G401.6 (cell line): ENCODE results near the gene DSCAM.
"Not testable (repeated sequence)": the region's sequence is repeated elsewhere in the genome, so short reads cannot be mapped to it uniquely, and the experiment has no call there.

ENCODE experiments used
- FAIRE-seq: peaks from 2 replicates; lab custom pipeline; 2012; peaks lifted over from hg19 to GRCh38; lab: Jason Lieb, UNC

The DSCAM gene

DNA sequence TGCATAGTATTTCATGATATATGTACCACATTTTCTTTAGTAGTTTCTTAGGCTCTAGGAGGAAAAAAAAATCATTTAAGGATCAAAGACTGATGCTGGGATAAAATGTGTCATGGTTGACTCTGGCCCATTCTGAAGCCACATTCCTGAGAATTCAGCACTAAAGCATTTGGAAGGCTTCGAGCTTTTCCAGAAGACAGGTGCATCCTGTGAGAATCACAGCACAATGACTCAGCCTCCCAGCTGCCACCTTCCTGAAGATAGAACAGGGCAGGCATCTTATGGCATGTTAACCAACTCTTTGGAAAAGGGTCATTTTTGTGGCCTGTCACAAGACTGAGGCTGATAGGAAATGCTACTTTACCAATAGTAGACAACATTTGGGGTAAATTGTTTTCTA, 619.9 kb downstream of the DSCAM start:
- FAIRE-seq = no peak

- FAIRE-seq = no peak
Measured at GRCh38 chr21:40215941-40216340, 631.0 kb downstream of the DSCAM start.

DNA sequence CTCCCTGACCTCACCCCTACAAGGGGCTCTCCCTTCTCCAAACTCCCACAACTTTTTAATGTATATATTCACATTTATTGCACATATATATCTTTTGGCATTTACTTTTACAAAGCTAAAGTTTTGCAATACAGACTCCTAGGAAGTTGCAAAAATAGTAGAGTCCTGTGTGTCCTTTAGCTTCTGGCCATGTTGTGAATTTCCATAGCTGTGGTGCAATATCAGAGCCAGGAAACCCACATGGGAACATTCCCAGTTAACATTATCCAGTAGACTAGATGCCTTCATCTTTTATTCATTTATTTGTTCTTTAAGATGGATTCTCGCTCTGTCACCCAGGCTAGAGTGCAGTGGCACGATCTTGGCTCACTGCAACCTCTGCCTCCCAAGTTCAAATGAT, 636.7 kb downstream of the DSCAM start:
- FAIRE-seq = no peak

GRCh38 chr21:40208948-40209345, 638.0 kb downstream of the DSCAM start:
- no peak for FAIRE-seq

DNA sequence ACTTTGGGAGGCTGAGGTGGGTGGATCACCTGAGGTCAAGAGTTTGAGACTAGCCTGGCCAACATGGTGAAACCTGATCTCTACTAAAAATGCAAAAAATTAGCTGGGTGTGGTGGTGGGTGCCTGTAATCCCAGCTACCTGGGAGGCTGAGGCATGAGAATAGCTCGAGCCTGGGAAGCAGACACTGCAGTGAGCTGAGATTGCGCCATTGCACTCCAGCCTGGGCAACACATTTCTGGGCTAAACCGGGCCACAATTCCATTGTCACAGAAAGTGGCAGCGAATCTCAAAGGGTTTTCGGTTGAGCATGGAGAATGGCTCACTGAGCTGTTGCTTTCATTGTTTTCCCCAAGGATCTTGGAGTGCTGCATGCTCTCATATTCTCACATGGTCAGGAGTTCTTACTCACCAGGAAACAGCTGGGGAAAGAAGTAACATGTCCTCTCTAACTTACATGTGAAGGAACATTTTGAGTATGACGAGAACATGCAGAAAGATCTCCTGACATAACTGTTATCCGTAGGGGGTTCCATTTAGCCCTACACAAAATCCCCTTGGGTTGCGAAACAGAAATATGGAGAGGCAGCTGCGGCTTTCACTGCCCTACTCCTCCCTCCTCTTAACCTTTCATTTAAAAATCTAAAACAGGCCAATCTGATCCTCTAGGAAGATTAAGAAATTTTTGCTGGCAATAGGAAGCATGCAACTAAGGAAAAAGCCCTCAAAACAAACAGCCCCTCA, 638.6 kb downstream of the DSCAM start:
- no peak for FAIRE-seq

DNA sequence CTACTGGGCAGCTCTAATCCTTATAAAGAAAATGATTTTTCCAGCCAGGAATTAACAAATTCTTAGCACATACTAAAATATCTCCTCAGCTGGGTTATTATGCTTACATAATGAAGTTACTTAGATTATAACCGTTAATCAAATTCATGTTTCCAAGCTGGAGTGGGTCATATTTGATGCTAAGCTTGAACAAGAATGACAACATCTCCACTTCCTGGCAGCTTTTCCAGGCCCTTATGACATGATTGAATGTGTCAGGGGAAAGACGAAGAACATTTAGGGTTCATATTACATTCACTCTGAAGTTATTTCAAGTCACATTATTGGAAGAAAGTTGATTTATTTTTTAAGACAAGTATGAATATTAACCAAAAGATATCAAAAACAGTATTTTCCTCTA, 646.0 kb downstream of the DSCAM start:
- no peak for FAIRE-seq

GRCh38 chr21:40200126-40200525, 646.8 kb downstream of the DSCAM start:
- no peak for FAIRE-seq

DNA sequence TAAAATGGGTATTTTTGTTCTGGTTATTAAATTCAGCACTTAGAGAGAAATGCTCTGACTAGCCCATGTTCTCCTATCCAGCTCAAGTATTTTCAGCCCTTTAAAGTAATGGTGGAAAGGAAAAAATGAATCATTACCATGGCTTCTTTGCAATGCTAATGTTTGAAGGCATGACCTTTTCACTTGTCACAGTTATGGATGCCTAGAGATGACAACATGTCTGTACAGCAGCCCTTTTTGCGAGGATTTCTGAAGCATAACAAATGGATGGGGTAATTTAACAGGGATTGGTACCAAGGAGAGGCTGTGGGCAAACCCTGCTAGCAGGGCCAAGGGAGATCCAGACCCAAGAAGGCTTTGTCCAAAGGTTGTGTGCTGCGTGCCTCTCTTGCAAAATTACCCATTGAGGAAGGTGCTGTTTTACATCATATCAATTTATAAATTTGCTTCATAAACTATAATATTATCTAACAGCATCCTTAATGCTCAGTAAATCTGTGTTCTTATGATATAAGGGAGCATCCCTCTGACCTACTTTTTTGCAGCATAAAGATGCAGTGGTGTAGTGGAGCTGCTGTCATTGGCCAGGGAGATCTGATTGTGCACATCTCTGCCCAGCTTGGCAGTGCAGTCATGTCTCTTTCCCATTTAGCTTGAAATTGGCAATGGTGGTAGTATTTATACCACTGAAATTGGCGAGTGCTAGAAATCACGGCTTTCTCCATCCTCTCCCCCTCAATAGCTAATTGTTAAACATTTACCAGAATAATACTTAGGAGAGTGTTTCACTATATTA, 652.6 kb downstream of the DSCAM start:
- no peak for FAIRE-seq

- no peak for FAIRE-seq
Measured at GRCh38 chr21:40191616-40192015, 655.3 kb downstream of the DSCAM start.

- no peak for FAIRE-seq
Measured at GRCh38 chr21:40191196-40191595, 655.8 kb downstream of the DSCAM start.

DNA sequence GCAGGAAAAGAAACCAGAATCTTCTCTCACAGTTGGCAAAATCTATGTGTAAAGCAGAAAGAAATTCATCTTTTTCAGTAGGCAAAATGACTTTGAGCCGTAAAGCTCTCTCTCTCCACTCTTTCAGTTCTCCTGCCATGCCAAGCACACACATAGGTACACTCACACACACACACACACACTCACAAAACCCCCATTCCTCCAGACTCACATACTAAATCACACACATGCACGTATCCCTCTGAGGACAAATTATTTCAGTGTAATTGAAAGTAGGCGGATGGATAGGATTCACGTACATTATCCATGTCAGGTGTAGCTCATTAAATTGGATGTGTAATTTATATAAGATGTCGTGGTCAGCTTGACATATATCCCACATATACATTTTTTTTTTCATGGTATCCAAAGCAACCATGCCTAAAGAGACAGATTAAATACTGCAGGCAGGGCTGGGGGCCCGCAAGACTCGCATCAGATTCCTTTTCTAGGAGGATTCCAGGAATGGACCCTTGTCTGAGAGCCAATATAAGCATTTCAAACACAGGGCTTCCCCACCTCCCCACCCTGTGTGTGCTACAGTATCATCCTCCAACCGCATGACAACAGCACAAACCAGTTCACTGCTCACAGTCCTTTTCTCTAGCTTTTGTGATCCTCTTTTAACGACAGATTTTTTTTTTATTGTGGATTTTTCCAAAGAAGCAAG, 658.9 kb downstream of the DSCAM start:
- FAIRE-seq = no peak

DNA sequence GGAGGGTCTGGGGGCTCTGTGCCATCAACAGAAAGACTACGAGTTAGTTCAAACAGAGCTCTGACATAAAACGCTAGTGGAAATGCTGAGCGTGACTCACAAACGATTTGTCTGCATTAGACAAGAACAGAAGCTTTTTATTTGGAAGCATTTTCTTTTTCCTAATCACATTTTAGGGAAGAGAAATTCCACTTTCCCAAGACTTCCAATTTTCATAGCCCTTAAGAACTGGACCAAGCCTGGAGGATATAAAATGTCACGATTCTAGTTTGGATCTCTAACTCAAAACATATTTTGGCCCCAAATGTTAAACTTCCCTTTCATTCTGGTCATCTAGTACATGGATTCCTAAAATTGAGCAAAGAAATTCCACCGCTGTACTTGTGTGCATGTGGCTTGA, 659.7 kb downstream of the DSCAM start:
- FAIRE-seq = no peak

- FAIRE-seq = no peak
Measured at GRCh38 chr21:40186045-40186444, 660.9 kb downstream of the DSCAM start.

DNA sequence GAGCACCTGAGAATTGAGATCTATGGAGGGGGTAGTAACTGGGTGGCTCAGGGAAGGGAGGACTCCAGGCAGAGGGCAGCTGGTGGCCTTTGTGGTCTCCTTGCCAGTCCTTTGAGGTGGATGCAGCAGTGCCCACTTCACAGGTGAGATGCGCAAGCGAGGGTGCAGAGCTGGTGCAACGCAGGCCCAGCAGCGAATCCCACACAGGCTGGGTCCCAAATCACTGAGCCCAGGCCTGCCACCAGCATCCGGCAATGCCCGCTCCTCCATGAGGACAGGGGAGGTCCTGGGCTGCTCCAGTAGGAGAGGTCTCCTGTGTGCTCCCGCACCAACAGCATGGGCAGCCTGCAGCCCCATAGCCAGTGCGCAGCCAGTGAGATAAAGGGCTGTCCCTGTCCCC, 661.8 kb downstream of the DSCAM start:
- no peak for FAIRE-seq

DNA sequence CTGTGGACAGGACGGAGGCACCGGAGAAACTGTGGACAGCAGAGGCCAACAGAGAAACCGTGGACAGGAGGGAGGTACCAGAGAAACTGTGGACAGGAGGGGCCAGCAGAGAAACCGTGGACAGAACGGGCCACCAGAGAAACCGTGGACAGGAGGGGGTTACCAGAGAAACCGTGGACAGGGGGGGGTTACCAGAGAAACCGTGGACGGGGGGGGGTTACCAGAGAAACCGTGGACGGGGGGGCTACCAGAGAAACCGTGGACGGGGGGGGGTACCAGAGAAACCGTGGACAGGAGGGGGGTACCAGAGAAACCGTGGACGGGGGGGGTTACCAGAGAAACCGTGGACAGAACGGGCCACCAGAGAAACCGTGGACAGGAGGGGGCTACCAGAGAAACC, 664.5 kb downstream of the DSCAM start:
- not testable (repeated sequence) for FAIRE-seq

DNA sequence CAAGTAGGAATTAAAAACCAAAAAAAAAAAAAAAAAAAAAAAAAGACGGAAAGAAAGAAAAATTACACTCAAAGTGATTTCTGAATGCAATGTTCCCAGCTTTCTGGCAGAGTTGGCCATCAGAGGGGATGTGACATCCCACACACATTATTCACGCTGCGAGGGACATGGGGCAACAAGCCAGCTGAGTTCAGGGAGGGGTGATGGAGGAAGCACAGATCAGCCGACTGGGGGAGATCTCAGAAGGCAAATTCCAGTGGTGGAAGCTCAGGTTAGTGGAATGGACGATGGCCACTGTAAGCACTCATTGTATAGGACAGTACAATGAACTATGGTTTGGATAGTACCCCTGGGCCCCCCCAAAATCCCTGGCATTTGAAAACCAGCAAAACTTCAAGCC, 667.8 kb downstream of the DSCAM start:
- no peak for FAIRE-seq

GRCh38 chr21:40178726-40179125, 668.2 kb downstream of the DSCAM start:
- no peak for FAIRE-seq

DNA sequence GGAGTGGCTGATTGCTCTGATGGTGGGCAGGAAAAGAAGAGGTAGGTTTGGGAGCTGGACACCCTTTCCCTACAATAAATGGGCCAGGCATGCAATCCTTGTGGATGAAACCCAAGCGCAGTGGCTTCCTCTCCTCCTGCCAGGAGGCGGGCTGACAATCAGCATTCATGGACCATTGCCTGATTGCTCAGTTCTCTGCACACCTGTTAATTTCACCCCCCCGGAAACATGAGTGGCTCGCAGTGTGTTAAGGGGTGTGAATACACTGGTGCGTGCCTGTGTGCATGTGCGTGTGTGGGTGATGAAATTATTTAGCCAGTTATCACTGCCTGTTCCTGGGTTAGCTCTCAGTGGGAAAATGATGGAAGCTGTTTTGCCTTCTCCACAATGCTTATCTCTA, 669.0 kb downstream of the DSCAM start:
- no peak for FAIRE-seq

GRCh38 chr21:40176724-40177123, 670.2 kb downstream of the DSCAM start:
- FAIRE-seq = no peak

DNA sequence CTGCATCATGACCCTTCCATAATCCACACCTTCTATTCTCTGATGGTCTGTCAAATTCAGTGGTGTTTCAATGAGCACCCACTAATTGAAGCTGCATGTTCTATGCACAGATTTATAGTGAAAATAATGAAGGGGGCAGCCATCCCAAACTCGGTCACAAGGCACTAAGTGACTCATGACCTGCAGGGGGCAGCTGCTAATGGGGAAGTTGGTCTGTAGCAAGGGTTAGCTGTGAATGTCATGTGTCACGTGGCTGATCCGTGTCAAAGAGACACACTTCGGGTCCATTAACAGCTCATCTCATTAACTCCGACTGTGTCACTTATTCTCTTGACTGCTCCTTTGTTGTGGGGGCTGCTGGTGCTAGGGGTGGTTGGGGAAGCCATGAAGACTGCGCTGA, 673.1 kb downstream of the DSCAM start:
- no peak for FAIRE-seq

GRCh38 chr21:40169971-40170370, 677.0 kb downstream of the DSCAM start:
- no peak for FAIRE-seq

DNA sequence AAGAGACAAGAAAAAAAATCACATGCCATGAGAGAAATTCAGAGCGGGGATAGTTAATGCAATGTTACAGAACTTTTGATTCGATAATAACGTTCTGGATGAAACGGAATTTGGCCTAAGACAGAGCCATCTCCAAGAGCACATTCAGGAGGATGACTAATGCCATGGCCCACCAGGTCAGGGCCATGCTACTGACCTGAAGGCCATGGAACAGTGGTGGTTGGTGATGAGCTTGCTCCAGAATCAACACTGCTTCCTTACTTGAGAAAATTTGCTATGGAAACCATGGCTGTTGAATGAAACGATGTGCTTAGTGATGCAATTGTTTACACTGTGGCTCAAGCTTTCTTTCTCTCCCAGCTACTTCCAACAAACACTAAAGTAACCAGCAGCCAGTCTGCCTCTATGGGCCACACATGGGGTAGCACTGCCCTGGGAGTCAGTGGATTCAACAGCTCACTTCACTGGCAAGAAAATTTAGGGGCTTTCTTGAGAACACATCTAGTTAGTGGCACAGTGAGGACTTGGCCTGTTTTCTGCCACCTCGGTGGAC, 680.6 kb downstream of the DSCAM start:
- FAIRE-seq = no peak

DNA sequence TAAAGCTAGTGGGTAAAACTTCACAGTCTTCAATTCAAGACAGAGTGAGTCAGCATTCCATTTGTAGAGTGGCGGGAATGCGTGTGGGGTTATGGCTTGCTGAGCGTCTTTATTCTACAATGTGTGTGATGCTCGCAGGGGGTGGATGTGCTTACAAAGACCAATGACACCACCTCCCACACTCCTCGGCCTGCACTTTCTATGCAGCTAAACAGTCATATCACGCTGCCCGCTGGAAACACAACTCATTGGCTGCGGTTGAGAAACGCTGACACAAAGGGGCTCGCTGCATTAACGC, 681.2 kb downstream of the DSCAM start:
- no peak for FAIRE-seq
